GM19023 (cell line): ENCODE measurements around the gene PRKCE.

Source experiments
- ATAC-seq: cut with Tn5 transposase; IDR thresholded peaks from one replicate; pipeline ENCODE4 v1.9.1; 2021; ENCODE audit warnings: mild to moderate bottlenecking, moderate library complexity; ENCODE audit not compliant: unreplicated experiment

Gene PRKCE

DNA sequence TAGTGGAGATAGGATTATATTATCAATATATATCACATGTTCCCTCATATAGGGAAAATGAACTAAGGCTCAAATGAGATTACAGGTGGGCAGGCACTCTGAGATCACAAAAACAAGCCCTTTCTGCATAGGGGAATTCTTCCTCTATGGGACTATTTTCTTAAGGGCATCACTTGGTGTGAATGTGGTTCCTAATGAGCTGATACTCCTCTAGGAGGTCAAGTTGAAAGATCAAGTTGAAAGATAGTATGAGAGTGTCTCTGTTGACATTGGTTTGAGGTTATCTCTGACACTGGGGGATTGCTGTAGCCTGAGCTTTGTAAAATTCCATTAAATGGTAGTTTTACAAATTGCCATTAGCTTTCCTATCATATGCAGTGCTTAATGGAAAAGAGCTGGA is 270.4 kb downstream of the PRKCE start:
- ATAC-seq = no peak

DNA sequence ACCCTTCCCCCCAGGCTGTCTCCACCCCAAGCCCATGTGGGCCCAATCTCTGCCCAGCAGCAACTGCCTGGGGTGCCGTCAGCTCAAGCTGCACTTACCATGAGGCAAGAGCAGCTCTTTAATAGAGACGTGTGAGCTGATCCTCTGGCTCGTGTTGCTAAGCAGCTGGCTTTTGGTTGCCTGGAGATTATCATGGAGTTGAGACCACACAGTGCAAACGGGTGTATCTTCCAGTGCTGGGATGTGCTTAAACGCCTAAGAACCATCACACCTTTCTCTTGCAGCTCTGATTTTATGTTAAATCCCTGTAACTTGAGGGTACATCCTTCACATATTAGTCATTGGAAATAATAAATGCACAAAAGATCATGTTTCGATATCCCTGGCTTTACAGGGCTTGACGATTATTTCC is 271.1 kb downstream of the PRKCE start:
- ATAC-seq = no peak

DNA sequence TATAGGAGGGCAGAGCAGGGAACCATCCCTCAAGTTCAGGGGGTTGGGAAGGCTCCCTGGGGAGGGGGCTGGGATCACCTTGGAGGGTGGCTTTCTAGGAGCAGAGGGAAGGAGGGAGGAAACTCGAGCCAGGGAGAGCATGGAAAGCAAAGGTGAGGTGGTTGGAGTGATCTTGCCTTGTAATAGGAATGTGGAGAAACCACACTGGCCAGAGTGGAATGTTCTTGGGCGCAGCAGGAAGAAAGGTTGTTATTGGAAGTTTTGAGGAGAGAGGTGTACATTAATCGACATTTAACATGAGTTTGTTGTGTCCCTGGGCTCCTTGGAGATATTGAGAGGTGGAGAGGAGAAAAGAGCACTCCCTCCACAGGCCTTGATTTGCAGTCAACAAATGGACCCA is 272.2 kb downstream of the PRKCE start:
- no peak for ATAC-seq

DNA sequence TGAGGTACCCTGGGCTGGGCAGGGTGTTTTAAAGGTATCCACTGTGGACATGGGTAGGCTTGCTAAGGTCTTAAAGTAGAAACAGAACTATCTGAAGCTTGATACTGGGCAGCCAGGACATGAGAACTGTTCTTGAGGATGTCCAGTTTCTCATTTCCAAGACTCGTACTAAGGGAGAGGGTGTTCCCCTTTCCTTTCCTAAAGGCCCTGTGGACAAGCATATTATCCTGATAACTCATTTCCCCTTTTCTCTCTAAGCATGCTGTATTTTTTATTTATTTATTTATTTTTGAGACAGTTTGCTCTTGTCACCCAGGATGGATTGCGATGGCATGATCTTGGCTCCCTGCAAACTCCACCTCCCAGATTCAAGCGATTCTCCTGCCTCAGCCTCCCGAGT is 273.6 kb downstream of the PRKCE start:
- ATAC-seq = no peak

DNA sequence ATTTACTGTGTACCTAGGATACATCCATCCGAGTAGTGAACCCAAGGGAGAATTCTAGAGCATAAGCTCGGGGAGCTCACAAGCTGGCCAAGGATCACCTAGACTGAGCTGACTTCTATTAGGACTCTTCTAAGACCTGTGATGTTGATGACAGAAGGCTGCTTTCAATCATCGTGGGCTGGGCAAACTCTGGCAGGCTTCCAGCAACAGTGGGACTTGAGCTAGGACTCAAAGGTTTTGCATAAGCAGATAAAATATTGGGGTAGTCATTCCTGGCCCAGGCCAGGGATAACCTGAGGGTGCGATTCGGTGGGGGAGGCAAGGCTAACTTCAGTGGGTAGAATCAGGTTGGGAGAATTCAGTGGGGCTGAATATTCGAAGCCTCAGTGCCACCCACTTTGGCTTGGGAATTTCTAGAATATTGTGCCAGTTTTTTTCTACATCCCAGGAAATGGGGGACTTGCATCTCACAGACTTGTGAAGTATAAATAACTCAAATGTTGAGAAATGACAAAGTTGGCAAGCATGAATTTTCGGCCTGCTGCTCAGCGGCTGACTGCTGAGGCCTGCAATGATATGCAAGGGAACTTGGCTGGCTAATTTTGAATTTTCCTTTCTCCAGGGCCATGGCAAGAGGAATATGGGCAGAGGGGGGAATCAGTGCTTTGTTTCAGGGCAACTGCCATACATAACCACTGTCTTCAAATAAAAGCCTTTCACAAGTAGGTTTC is 274.3 kb downstream of the PRKCE start:
- ATAC-seq = no peak

DNA sequence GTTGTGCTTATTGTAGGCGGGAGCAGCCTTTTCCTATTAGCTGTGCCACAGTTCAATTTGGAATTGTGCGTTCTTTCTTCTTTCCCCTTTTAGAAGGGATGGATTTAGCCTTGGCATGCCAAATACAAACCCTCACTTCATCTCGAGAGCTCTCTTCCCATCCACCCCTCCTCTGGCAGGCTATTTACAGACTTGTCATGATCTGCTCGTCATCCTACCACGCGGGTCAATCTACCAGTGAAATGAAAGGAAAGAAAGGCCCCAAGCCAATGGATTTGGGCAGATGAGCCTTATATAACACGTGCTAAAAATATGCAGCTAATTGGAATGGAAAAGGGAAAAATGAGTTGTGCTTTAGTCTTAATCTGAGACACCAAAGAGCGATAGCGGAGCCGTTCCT is 277.5 kb downstream of the PRKCE start:
- ATAC-seq = no peak

DNA sequence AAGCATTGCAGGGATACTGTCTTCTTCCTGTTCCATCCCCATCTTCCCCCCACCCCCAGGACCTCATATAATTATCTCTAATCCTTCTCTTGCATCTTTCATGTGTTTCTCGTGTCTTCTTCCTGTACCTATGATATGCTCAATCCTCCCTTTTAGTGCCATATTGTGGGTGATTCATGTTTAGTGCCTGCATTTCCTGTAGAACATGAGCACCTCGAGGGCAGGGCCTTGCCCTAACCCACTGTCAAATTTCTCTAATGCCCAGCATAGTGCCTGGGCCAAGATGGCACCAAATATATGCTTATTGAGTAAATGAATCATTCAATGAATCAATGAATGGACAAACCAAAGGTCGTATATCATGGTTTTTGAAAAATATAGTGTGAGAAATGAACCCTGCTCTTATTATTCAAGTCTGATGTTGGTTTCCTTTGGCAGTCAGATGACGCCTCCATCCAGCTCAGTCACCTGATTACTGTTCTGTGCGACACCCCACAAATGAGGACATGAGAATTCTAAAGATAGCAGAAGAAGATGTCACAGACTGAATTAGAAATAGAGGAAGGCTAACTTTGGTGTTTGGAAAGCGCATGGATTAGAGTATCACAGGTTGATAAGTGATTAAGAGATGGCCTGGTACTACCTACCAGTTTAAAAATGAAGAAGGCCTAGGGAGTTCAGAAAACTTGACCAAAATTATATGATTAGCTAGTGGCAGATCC is 278.4 kb downstream of the PRKCE start:
- ATAC-seq = no peak

DNA sequence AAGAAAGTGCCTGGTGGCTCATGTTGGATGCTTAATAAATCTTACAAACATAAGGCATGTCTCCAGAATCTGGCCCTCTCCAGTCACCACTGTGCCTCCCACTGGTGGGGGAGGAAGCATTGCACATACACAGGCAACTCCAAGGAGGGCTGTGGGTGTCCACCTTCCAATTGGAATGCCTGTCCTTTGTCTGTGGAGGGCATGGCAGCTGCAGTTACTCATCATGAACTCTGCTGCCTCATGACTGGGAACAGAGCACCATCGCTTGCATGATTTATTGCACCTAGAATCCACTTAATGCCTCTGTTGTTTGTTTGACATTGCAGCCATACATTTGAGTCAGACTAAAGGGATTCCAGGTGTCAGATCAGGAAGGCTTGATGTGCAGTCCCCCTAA is 278.9 kb downstream of the PRKCE start:
- ATAC-seq = no peak

DNA sequence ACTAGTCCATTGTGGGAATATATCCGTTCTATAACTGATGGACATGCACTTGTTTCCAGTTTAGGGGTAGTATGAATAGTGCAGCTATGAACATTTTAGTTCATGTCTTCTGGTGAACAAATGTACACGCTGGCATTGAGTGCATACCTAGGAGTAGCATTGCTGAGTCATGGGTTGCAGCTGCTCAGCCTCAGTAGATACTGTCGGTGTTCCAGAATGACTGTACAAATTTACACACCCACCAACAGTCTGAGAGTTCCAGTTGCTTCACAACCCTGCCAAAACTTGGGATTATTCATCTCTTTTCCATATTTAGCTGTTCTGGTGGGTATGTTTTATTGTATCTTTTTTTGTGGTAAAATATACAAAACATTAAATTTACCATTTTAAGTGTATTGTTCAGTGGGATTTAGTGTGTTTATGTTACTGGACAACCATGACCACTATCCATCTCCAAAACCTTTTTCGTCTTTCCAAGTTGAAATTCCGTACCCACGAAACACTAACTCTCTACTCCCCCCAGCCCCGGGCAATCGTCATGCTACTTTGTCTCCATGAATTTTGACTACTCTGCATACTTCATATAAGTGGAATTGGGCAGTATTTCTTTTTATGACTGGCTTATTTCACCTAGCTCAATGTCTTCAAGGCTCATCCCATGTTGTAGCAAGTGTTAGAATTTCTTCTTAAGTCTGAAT is 281.0 kb downstream of the PRKCE start:
- ATAC-seq = no peak

DNA sequence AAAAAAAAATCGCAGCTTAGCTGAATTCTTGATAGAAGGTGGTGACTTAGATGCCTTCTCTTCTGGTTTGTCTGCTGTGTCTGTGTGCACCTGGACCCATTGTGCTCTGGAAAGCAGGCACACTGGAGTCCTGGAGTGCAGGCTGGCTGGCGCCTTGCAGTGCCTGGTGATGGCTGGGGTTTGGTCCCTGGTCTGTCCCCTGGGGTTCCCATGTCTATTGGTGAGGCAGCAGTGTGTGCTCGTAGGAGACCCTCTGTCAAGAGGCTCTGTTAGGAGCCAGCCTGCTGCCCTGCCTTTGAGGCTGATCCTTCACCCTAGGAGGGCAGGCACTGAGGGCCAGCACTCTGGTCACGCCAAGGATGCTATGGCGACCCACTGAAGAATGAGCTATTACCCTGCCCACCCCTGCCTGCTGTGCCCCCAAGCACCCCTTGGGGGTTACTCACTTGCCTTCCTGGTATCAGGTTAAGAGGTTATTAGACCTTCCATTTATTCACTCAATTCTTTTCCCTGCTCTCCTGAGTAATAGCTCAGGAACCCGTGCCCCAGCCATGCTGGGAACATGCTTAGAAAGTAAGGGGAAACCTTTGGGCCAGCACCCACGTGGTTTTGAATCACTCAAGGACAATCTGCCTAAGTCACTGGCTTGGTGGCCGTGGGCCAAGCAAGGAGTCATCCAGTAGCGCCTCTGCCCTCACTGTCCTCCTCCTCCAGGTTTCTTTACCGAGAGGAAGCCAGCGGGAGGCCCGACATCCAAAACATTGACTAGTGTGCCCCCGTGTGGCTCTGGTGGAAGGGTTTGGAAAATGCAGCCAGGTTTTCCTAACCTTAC is 284.5 kb downstream of the PRKCE start:
- ATAC-seq = peak; percentile 60

DNA sequence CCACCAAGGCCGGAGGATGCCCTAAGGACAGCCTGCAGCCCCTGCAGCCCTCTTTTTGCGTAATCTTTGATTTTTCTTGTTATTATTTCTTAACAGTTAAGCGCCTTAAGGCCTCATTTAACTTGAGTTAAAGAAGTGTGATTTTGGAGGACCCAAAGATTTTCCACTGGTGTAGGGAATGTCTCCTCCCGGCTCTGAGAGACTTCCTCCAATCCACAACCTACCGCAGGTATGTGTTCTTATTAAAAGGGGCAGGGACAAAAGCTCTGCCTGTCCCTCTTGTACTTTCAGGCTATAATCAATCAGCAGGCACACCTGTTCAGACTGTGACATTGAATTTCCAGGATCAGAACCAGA is 285.1 kb downstream of the PRKCE start:
- no peak for ATAC-seq

DNA sequence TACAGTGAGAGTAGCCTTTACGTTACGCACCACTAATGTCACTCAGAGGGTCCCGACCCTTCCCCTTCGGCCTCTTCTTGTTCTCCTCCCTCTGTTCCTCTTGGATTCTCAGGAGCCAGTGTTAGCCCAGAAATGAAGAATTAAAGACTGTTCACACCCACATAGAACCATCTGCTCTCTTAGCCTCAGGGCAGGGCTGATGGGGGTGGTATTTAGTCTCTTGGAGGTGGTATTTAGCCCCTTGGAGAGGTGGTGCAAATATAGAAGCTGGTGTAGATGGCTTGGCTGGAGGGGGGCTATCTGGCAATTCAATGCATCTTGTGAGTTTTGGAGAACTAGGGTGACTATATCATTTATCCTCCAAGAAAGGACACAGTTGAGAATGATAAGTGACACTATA is 286.5 kb downstream of the PRKCE start:
- ATAC-seq = no peak

DNA sequence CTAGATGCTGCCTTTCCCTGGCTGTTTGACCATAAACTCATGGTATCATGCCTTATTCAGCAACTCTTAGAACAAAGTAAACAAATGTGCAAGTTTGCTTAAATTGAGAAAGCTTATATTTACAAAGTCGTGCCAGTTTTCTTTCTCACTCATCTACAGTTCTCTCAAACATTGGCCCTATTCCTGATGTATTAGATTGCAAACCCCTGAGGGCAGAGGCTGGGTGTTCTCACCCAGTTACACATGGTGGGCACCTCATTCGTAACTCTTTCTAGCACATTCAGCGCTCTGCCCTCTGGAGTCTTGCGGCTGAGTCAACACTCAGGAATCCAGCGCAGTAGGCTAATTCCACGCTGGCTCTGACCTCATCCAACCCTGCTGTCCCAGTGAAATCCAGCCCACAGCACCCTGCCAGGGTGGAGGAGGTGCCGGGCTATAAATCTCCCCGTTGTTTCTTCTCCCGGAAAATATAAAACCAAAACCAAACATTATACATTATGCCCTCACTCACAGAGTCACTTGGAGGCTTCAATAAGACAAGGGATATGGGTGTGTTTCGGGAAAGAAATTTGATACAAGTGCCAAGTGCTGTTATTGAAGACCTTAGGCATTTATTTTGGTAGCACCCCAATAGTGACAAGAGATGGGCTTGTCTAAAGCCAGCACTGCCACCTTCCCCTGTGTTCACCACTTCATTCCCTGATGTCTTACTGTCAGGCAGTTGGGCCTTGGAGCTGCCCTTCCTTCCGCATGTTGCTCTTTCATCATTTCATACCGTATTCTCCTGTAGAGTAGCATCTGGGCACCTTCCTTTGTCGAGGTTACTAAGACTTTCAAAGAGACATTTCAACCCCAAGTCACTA is 287.4 kb downstream of the PRKCE start:
- no peak for ATAC-seq

DNA sequence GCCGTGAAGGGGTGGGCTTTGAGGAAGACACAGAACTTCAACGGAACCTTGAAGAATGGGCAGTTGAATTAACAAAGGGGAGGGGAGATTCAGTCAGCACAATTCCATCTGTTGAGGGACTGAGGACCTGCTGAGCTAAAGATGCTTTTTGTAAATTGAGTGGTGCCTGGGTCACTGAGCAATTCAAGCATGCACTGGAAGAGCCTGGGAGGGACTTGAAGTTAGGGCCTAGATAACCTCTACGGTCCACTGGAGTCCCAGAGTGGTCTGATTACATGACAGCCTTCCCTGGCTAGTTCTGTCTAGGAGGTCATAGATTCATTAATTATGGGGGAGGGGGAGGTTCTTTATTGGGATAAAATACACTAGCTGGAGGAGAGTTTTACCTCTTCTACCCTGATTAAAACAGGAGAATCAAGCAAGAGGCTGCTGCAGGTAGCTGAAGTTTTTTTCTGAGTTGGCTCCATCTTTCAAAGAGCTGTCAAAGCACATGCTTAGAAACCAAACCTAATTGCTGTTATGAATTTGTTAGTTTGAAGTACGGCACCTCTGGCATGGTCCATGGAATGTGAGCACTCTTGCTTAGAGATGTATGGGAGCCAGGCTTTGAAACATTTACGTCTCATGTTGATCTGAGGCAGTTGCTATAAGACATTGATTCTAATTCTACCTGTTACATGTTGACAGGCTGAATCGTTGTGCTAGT is 290.2 kb downstream of the PRKCE start:
- ATAC-seq = no peak

DNA sequence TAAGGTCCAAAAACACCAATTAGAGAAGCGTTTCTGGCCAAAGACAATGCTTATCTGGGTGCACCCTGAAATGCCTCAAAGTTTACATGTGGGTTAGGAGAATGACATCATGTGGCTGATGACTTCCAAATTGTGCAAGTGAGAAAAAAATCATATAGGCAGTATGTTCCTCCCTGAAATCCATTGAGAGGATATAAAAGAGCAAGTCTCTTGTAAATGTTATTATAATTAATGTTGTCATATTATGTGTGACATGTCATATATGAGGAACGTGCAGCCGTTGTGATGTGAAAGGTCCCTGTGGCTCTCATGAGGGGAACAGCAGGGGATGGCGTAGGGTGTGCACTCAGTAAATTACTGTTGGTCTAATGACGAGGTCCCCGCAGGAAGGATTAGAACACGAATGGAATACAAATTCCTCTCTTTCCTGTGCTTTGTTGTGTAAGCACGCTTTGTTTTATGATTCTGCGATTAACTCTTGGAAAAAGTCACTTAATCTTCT is 290.8 kb downstream of the PRKCE start:
- no peak for ATAC-seq

DNA sequence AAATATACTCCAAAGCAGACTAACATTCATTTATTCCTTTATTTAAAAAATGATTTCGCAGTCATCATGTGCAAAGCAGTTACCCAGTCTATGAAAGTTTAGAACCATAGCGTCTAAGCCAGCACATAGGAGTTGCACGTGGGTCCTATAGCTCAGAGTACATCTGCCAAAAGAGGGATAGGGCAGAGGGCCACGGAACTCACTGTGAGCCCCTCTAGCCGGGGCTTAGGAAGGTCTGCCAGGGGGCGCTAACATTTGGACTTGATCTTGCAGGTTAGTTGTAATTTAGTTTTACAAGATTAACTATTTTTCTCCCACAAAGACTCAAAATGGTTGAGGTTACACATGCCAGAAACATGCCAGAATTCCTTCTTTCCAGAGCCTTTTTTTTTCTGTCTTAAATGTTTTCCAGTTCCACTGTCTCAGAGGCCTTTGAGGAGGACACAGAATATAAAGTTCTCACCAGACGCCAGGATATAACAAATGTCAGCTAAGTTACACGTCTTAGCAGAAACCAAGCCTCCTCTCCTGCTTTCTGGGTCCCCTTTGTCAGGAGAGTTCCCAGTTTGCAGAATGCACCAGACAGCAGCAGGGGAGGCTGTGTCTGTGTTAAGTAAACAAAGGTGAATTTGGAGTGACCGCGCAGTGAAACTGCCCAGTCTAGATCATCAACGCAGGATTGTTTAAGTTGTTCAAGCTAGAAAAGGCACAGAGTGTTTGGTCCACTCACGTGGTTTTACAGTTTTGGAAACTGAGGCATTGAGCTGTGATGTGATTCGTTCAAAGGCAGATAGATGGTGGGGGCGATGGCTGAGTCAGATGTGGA is 292.0 kb downstream of the PRKCE start:
- no peak for ATAC-seq

DNA sequence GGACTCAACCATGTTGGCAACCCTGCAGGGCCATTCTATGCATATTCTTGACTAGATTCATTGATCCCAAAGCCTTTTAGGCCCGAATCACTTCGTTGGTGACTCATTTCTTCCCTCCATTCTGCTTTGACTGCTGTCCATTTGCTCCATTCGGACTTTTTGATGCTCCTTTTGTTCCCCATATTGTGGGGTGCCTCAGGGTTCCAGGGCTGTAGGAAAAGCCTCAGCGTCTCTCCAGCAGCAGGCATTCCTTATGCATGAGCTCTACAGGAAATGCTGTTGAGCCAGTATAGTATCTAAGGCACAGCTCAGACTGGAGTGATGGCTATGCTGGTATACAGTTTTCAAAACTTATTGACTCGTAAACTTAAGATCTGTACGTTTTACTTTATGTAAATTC is 292.6 kb downstream of the PRKCE start:
- ATAC-seq = no peak

DNA sequence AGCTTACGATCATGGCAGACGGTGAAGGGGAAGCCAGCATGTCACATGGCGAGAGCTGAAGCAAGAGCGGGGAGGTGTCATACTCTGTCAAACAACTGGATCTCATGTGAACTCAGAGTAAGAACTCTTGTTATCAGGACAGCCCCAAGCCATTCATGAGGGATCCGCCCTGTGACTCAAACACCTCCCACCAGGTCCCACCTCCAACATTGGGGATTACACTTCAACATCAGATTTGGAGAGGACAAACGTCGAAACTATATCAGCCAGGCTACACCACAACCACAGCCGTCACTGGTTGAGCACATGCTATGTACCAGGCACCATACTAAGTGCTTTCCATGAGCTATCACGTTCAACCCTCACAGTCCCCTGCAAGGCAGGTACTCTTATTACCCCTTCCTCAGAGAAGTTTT is 293.8 kb downstream of the PRKCE start:
- no peak for ATAC-seq

DNA sequence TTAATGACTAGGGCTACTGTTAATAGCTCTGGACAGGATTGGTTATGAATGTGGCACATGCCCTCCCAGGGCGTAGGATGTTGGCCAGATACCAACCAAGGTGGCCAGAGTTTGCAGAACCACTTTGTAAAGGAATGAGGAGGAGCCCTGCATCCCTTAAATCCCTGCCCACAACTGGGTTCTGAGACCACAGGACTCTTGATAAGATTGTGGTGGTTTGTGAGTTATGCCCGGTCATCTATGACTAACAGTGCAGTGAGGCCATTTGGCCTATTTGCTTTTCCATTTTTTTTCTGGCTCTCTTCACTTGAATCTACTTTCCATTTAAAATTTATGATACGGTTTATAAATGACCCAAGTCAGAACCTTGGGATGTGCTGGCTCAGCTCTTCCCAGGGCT is 294.5 kb downstream of the PRKCE start:
- no peak for ATAC-seq
